Right renal pelvis (tissue), 4 donors: ENCODE results near the gene BRSK2. TPM values are rescaled to one million over a fixed set of nuclear protein-coding genes. Genes with fewer than 3 reads are reported as not detected.

Source experiments
- DNase-seq, 4 donors: peaks; one replicate each; pipeline ENCODE4 v3.0.0-alpha.2; 2013; ENCODE audit warnings: low read depth in 4 of 4, low spot score in 3 of 4, missing footprints in 1 of 4
- polyA plus RNA-seq, 4 donors: library from polyadenylated mRNA; unstranded; fragments of 120-200 nt; gene quantifications; one replicate each; pipeline ENCODE4 v1.2.1, GENCODE V29; 2013; ENCODE audit not compliant: insufficient read length in 4 of 4

The BRSK2 gene
- polyA plus RNA-seq, 4 donors, result 0.26 to 1.1 (median 0.46) TPM

DNA sequence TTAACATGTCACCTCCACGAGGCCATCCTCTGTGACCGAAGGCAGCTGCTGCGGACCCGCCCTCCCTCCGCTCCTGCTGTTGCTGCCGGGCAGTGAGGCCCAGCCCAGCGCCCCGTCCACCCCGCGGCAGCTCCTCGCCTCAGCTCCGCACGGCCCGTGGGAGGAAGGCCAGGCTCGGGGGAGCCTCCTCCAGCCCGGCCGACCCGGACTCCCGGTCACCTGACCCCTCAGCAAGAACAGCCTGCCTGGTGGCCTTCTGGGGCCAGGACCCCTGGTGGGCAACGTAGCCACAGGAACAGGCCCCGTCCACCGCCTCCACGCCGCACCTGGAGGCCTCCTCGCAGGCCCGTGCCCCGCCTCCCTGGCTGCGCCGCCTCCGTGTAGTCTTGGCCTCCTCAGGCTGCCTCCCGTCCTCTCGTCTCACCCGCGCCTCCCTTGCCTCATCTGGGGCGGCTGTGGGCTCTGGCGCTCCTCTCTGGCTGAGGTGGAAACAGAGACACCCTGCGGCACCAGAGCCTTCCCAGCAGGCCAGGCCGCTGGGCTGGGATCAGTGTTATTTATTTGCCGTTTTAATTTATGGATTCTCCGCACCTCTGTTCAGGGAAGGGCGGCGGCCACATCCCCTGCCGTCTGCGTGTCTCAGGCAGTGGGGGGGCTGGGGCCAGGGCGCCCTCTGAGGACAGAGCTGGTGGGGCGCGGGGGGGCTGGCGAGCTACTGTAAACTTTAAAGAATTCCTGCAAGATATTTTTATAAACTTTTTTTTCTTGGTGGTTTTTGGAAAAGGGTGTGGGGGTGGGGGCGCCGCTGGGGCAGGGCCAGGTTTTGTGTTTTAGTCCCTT, 71.5 kb downstream of the BRSK2 start:
- no peak for DNase-seq

- no peak for DNase-seq
Measured at GRCh38 chr11:1461826-1462697, 72.3 kb downstream of the BRSK2 start.

DNA sequence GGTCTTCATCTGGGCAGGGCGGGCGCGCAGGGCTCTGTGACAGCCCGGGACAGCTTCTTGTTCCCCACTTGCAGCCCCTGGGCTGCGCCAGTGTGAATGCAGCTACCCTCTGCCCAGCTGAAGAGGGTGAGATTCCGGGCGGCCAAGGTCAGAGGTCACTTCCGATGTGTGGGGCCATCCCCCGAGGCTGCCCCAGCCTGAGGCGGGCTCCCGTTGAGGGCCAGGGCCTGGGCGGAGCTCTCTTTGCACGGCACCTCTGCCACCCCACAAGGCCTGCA, 72.9 kb downstream of the BRSK2 start:
- no peak for DNase-seq

DNA sequence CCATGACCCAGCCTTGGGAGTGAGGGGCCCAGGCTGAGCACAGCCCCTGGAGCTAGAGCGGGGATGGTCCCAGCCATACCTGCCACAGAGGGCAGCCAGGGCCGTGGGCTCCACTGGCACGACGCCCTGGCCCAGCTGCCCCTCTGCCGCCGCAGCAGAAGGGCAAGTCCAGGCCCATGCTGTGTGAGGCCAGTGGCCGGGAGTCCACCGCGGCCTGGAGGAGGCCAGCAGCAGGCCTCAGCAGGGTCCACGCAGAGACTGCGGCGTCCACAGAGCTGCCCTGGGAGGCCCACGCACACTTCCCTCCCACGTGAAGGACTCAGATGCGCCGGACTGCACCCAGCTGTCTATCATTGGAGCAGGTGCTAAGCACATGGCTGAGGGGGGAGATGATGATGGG, 73.3 kb downstream of the BRSK2 start:
- DNase-seq, result no peak

GRCh38 chr11:1466784-1467183, 77.0 kb downstream of the BRSK2 start:
- no peak for DNase-seq

DNA sequence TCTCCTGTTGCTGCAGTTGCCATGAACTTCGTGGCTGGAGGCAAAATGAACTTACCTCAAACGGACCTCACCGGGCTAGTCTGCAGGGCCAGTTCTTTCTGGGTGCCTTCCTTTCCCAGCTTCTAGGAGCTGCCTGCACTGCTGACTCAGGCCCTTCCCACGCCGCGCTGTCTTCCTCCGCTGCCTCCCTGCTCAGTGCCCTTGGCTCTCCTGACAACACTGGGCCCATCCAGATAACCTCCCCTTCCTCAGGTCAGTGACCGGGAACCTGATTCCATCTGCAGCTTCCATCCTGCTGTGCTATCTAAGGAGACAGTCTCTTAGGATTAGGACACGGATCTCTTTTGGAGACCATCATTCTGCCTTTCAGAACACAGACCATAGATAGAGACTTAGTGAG, 77.5 kb downstream of the BRSK2 start:
- DNase-seq, result no peak

DNA sequence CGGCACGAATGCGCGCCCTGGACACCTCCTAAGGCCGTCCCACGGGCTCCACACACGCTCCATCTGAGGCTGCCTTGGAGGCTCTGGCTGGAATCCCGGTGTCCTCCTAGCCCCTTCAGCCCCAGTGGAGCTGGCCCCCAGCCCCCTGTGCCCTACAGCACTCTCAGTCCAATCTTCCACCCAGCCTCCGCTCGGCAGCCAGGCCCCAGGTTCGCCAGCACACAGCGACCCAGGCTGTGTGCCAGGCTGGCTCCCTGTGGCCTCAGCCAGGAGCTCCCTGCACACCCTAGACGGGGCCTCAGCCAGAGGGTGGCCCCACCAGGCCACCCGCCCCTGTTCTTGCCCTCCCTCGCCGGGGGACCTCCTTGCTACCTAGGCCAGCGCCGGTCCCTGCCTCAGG, 78.3 kb downstream of the BRSK2 start:
- DNase-seq, result no peak

GRCh38 chr11:1468473-1469066, 78.8 kb downstream of the BRSK2 start:
- no peak for DNase-seq

DNA sequence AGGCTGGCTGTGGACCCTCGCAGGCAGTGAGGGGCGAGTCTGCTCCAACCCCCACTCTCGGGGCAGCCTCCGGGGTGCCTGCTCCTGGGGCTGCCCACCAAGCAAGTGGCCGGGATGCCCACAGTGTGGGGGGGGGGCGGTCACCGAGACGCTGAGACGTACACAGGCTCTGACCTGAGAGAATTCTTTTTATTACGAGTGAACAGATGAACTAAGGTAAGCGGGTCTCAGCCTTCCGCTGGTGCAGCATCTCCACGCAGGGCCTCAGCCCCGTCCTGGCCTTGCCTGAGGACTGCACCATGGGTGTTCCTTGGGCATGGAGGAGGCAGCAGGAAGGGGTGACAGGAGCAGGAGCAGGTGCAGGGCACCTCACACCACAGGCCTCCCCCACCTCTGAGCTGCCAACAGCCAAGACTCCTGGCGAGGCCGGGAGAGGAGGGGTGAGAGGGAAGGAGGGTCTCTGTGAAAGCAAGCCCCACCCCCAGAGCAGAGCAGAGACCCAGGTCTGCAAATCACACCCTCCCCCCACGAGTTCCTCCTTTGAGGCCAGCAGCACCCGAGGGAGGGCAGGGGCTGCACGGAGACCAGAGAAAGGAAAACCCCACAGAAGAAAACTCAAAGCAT, 79.7 kb downstream of the BRSK2 start:
- DNase-seq, result no peak

- no peak for DNase-seq
Measured at GRCh38 chr11:1469911-1470680, 80.4 kb downstream of the BRSK2 start.

GRCh38 chr11:1470681-1471611, 81.2 kb downstream of the BRSK2 start:
- DNase-seq, result no peak

DNA sequence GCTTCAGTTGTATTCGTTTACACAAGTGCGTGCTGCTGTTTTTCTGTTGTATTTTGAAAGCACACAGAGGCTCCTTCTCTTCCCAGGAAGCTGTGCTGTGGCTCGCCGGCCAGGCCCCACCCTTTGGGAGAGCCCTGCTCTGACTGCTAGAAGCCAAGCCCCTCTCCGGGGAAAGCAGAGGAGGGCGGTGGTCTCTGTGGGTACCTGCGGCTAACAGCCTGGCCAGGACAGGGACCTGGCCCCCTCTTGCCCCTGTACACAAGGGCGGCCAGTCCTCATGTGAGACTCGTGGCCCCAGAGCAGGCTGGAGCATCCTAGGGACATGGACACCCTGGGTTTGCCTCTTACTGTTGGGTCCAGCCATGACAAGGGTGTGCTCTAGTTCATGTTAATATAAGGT, 82.0 kb downstream of the BRSK2 start:
- no peak for DNase-seq

GRCh38 chr11:1472180-1473005, 82.7 kb downstream of the BRSK2 start:
- no peak for DNase-seq

- DNase-seq, result no peak
Measured at GRCh38 chr11:1473011-1473628, 83.4 kb downstream of the BRSK2 start.

DNA sequence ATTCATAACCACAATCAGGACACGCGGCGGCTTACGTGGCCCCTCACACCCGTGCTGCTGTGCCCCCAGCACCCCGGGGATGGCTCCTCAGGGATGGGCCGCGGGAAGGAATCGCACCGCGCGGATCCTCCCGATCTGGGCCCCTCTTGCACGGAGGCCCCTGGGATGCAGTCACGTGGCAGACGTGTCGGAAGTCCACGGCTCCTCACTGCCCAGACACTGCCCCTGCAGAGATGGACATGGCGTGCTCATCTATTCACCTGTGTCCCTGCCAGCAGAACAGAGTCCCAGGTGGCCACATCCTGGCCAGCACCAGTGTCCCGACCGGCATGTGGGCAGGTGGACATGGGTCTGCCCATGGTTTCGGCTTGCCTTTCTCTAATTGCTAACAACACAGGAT, 84.1 kb downstream of the BRSK2 start:
- DNase-seq, result no peak

DNA sequence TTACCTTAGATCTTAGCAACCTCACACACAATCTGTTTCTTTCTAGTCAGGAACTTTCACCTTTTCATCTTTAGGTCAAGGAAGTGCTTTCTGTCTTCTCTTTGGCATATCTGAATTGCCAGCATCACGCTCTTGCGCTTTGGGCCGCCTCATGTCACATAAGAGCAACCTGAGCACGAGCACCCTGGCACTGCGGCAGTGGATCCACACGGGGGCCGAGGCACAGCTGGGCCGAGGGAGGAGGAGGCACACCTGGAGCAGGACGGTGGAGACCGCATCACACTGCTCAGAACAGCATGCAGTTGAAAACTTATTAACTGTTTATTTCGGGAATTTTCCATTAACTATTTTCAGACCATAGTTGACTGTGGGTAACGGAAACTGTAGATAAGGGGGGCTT, 86.1 kb downstream of the BRSK2 start:
- no peak for DNase-seq

GRCh38 chr11:1476940-1477736, 87.4 kb downstream of the BRSK2 start:
- no peak for DNase-seq
